ENCODE results near the gene CNTNAP2. TPM values are rescaled to one million over a fixed set of nuclear protein-coding genes. Genes with fewer than 3 reads are reported as not detected.

CNTNAP2 gene
- total and polyA plus RNA-seq, 2 of the 8 experiments (the other 6 are each of a cell fraction or from before 2014, with no cell fraction given), result 27.9 to 71.0 TPM

GRCh38 chr7:147412109-147412508 is 1295.5 kb downstream of the CNTNAP2 start:
- CTCF ChIA-PET (ENCODE audit: partially characterized antibody), result no interaction called here
- H3K4me2 ChIP-seq (ENCODE audit: insufficient read depth in 1 of 2, low read depth in 2 of 2, low read length in 2 of 2), result no peak overlapping the region
- no peak overlapping the region for H3K9ac ChIP-seq (replicated peaks in 1 of 4; ENCODE audit: extremely low read depth in 1 of 4, low read depth in 3 of 4, low read length in 3 of 4)
- no peaks in the 10 kb centered on the region for H3K79me2 ChIP-seq (ENCODE audit: control insufficient read depth in 1 of 2, insufficient read depth in 2 of 2, low read length in 2 of 2)
- H2AFZ ChIP-seq (ENCODE audit: low read length), result no peak overlapping the region
- H4K5ac ChIP-seq (ENCODE audit: insufficient read length, low read depth, low read length), result no peak overlapping the region
- POLR2A ChIA-PET (ENCODE audit: partially characterized antibody), result no interaction called here
- no peak overlapping the region for H3K4ac ChIP-seq (replicated peaks; ENCODE audit: insufficient read length, low read depth, low read length)
- no peak overlapping the region for H4K8ac ChIP-seq (ENCODE audit: extremely low read depth, insufficient read depth, low read length)
- FAIRE-seq (no peak), DNase-seq (ENCODE audit: low read depth in 1 of 2, low spot score in 2 of 2) (no peak)
- no peak overlapping the region for H2BK12ac ChIP-seq (ENCODE audit: low read depth, low read length)
- H3K18ac ChIP-seq (ENCODE audit: extremely low read depth, low read length), result no peak overlapping the region
- no peak overlapping the region for H3K4me3 ChIP-seq (ENCODE audit: extremely low read depth in 1 of 4, insufficient read depth in 2 of 4, low read depth in 3 of 4, low read length in 4 of 4)
- H3K23ac ChIP-seq (ENCODE audit: insufficient read length), result no peak overlapping the region
- H3K79me1 ChIP-seq (ENCODE audit: low read depth, low read length), result no peaks in the 10 kb centered on the region
- no peak overlapping the region for H2BK20ac ChIP-seq (ENCODE audit: low read length)
- WGBS, 2 experiments (ENCODE audit: extremely low coverage in 1 of 2, insufficient coverage in 1 of 2, insufficient read length in 1 of 2, insufficient replicate concordance in 2 of 2, low coverage in 1 of 2, low lambda C conversion rate in 2 of 2, missing lambda C conversion rate in 1 of 2), result 90% methylated on average over 2 of the region's 2 CpGs; no CpG with 5 or more reads in 1 of the 2 experiments
- H3K9me3 ChIP-seq (ENCODE audit: insufficient read depth in 2 of 2, low read depth in 1 of 2, low read length in 1 of 2), result no peaks in the 10 kb centered on the region
- H3K4me1 ChIP-seq (replicated peaks in 1 of 4; ENCODE audit: control insufficient read depth in 3 of 4, insufficient read depth in 4 of 4, low read length in 3 of 4), result no peaks in the 10 kb centered on the region
- no peaks in the 10 kb centered on the region for H3K27me3 ChIP-seq (replicated peaks in 1 of 4; ENCODE audit: control insufficient read depth in 3 of 4, extremely low read depth in 1 of 4, insufficient read depth in 3 of 4, low read length in 3 of 4)
- H4K91ac ChIP-seq (replicated peaks; ENCODE audit: insufficient read length, low read length), result no peak overlapping the region
- H4K20me1 ChIP-seq (replicated peaks in 1 of 2; ENCODE audit: control insufficient read depth in 1 of 2, insufficient read depth in 2 of 2, low read length in 2 of 2), result no peaks in the 10 kb centered on the region
- no peak overlapping the region for H2BK5ac ChIP-seq (ENCODE audit: low read depth, low read length)
- no peak overlapping the region for H2AK5ac ChIP-seq (ENCODE audit: low read depth, low read length)
- no peaks in the 10 kb centered on the region for H3K36me3 ChIP-seq (ENCODE audit: control insufficient read depth in 2 of 4, insufficient read depth in 4 of 4, low read length in 3 of 4)
- H3K23me2 ChIP-seq (ENCODE audit: low read depth, low read length), result no peaks in the 10 kb centered on the region
- no peak overlapping the region for H2BK120ac ChIP-seq (replicated peaks; ENCODE audit: low read depth, low read length)
- H3K27ac ChIP-seq (ENCODE audit: low read depth, low read length), result no peak overlapping the region
- no peak overlapping the region for H2BK15ac ChIP-seq (ENCODE audit: low read length)
- H3K14ac ChIP-seq (ENCODE audit: insufficient read length), result no peak overlapping the region
- H3K56ac ChIP-seq (replicated peaks; ENCODE audit: insufficient read length, low read depth, low read length), result no peak overlapping the region
- TF ChIP-seq BCL11A (IDR thresholded peaks at IDR 0.05; ENCODE audit: low read depth in 2 of 2, low read length in 2 of 2), result no peak
- TF ChIP-seq TCF12 (IDR thresholded peaks at IDR 0.05; ENCODE audit: low read depth, low read length), result no peak
- no peak for TF ChIP-seq EGR1 (IDR thresholded peaks at IDR 0.05; ENCODE audit: borderline replicate concordance, low read depth, low read length)
- no peak for TF ChIP-seq FOSL1 (IDR thresholded peaks at IDR 0.05; ENCODE audit: insufficient read depth, low read depth, low read length)
- TF ChIP-seq EZH2 (IDR thresholded peaks at IDR 0.05; ENCODE audit: low read depth, low read length, severe bottlenecking), result no peak
- TF ChIP-seq TBP (IDR thresholded peaks at IDR 0.05; ENCODE audit: low read depth, low read length), result no peak
- no peak for TF ChIP-seq E2F6 (IDR thresholded peaks at IDR 0.05)
- no peak for TF ChIP-seq USF2 (IDR thresholded peaks at IDR 0.05; ENCODE audit: low read length)
- TF ChIP-seq CREB1 (IDR thresholded peaks at IDR 0.05), result no peak
- TF ChIP-seq RAD21 (IDR thresholded peaks at IDR 0.05 in 1 of 2, conservative IDR thresholded peaks at IDR 0.05 in 1 of 2; ENCODE audit: low read depth in 2 of 2, low read length in 2 of 2), result no peak
- no peak for TF ChIP-seq CBX8 (IDR thresholded peaks at IDR 0.05; ENCODE audit: borderline replicate concordance, low read depth, low read length)
- TF ChIP-seq TEAD4 (IDR thresholded peaks at IDR 0.05; ENCODE audit: low read depth, low read length), result no peak
- no peak for TF ChIP-seq CHD1 (IDR thresholded peaks at IDR 0.05; ENCODE audit: low read depth, low read length)
- TF ChIP-seq NRF1 (IDR thresholded peaks at IDR 0.05; ENCODE audit: low read depth, low read length), result no peak
